Anterior cingulate cortex (tissue), 58 donors: ENCODE results near the gene SGIP1.
A peak's percentile ranks its signal among the peaks of the same experiment; 100 is the strongest.

ENCODE experiments used
- DNase-seq, 58 donors: peaks; one replicate each; lab custom pipeline; 2025; lab: John Stamatoyannopoulos, UW

The SGIP1 gene

GRCh38 chr1:66652556-66652955, 118.6 kb downstream of the SGIP1 start:
- DNase-seq = peak in 5 of 58 donors; percentile 6 to 25 (median 12)

- no peak for DNase-seq
Measured at GRCh38 chr1:66654643-66655042, 120.7 kb downstream of the SGIP1 start.

GRCh38 chr1:66671455-66671854, 137.5 kb downstream of the SGIP1 start:
- no peak for DNase-seq

GRCh38 chr1:66676613-66677298, 142.8 kb downstream of the SGIP1 start:
- DNase-seq = no peak

- DNase-seq = no peak
Measured at GRCh38 chr1:66678146-66678545, 144.2 kb downstream of the SGIP1 start.

GRCh38 chr1:66679140-66679539, 145.2 kb downstream of the SGIP1 start:
- DNase-seq = no peak

- no peak for DNase-seq
Measured at GRCh38 chr1:66681686-66682085, 147.7 kb downstream of the SGIP1 start.

GRCh38 chr1:66682106-66682505, 148.2 kb downstream of the SGIP1 start:
- no peak for DNase-seq

- no peak for DNase-seq
Measured at GRCh38 chr1:66684353-66684752, 150.4 kb downstream of the SGIP1 start.

GRCh38 chr1:66685265-66685664, 151.3 kb downstream of the SGIP1 start:
- no peak for DNase-seq

GRCh38 chr1:66685670-66686069, 151.7 kb downstream of the SGIP1 start:
- no peak for DNase-seq

- no peak for DNase-seq
Measured at GRCh38 chr1:66686406-66686805, 152.5 kb downstream of the SGIP1 start.

- no peak for DNase-seq
Measured at GRCh38 chr1:66687358-66687757, 153.4 kb downstream of the SGIP1 start.

- DNase-seq = no peak
Measured at GRCh38 chr1:66690666-66691381, 156.9 kb downstream of the SGIP1 start.

- DNase-seq = no peak
Measured at GRCh38 chr1:66692681-66693080, 158.7 kb downstream of the SGIP1 start.

GRCh38 chr1:66693856-66694255, 159.9 kb downstream of the SGIP1 start:
- no peak for DNase-seq

- no peak for DNase-seq
Measured at GRCh38 chr1:66695116-66695515, 161.2 kb downstream of the SGIP1 start.

- no peak for DNase-seq
Measured at GRCh38 chr1:66696771-66697170, 162.8 kb downstream of the SGIP1 start.

GRCh38 chr1:66699213-66699612, 165.3 kb downstream of the SGIP1 start:
- DNase-seq = no peak

- no peak for DNase-seq
Measured at GRCh38 chr1:66704177-66704875, 170.4 kb downstream of the SGIP1 start.

- no peak for DNase-seq
Measured at GRCh38 chr1:66705110-66705509, 171.2 kb downstream of the SGIP1 start.

- no peak for DNase-seq
Measured at GRCh38 chr1:66711420-66711819, 177.5 kb downstream of the SGIP1 start.
